DMS 273 (cell line): ENCODE data around the gene RNASE13.

Experiments used
- DNase-seq: peaks from one replicate; lab custom pipeline; 2025; ENCODE audit not compliant: unreplicated experiment; lab: John Stamatoyannopoulos, UW

The RNASE13 gene

DNA sequence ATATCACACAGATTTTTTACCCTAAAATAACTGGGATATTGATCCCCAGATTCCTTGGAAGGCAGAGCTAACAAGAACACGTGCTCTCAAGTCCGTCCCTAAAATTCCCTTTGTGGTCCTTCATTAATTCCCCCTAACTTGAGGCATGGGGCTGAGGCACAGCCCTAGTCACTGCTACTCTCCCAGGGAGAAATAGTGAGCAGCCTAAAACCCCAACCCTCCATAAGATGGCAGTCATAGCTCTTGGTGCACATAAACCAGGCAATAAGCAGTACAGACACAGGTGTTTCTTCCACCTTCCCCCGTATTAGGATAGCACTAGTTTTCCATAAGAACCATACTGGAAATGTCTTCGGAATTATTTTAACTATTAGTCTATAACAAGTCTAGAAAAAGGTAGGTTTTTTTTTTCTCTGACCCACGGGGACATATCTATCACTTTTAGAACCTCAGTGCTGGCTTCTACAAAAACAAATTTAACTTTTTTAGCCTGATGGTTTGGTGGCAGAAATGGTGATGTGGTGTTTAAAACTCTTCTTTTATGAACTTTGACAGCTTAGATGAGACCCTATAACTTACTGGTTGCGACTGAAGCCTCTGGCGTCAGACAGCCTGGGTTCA lies 32.4 kb upstream of the RNASE13 start:
- DNase-seq: peak; percentile 62

DNA sequence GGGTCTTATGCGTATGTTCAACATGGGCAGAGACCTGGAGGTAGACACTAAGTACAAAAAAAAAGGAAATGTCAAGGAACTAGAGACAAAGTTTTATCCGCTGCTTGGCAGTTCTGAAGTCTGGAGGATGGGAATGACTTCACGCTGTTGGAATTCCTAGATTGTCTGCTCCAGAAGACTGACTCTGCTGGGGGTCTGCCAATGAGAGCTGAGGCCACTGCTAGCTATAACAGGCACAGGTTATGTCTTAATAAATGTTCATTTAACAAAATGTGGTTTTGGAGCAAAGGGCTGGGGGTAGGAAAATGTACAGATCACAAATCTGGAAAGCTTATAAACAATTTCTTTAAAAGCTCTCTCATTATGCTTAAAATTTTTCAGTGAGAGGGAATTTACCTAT lies 28.9 kb upstream of the RNASE13 start:
- no peak for DNase-seq

DNA sequence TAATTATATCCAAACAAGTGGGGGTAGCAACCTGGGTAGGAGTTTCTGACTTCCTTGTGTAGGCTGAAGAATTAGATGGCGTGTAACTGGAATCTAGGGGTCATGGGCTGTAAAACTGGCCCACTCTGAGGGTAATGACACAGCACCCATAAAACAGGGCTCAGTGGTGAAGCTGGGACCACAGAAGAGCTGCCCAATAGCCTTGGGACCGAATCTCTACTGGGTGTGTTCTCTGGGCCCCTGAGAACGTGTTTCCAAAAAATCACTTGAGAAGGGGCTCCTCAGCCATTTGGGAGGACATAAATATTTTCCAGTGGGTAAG lies 26.7 kb upstream of the RNASE13 start:
- no peak for DNase-seq

DNA sequence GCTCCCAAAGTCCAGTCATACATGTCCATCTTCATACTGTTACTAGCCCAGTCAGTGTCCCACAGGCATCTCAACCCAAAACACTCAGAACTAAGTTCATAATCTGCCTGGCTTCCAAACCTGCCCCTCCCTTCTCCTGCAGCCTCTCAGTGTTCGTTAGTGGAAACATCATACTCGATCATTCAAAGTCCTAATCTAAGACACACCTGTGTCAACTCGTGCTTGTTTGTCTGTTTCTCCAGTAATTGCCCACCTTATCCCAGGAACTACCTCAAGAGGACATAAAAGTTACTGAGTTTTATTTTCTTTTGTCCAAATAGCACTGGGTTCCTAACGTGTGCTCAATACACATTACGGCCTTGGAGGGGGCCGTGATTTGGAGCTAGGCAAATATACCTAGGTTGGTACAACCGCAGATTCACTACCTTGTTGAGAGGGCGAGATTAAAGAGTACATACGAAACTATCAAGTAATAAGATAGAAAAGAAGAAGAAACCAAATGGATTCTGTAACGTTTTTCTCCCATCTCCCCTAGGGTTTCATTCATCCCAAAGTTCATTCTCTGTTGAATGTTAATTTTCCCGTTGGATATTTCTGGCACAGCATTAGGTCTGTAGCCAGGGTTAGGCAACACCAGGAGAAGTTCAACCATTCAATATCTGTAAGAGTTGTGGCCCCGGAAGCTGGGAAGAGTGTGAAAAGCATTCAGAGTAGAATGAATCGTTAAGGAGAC lies 26.2 kb upstream of the RNASE13 start:
- no peak for DNase-seq

DNA sequence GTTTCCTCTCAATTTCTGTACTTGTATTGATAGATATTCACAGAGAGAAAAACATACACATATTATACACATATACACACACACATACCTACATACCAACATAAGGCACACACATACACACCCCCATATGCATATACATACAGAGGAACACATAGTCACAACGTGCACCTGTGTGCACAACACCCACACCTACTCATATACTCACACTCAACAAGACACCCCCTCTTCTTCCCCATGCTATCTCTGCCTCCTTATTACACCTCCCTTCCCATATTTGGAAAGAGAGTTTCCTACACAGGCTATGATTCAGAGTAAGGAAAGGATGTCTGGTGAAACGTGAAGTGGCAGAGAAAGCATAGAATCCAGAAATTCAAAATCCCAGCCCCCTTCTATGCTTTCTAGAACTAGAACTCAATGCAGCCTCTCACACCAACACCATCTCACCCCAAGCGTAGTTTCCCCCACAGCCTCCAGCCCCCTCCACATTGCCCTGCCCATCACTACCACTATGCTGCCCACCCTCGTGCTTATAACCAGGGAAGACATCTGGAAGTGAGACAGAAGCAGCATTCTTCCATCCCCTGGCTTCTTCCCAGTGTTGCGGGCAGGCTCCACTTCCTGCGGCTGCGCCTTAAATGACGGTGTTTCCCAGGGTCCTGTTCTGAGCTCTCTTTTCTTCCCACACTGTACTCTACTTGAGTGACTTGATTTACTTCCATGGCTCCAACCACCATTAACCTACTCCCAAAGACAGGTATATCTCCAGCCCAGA lies 25.4 kb upstream of the RNASE13 start:
- DNase-seq: no peak

DNA sequence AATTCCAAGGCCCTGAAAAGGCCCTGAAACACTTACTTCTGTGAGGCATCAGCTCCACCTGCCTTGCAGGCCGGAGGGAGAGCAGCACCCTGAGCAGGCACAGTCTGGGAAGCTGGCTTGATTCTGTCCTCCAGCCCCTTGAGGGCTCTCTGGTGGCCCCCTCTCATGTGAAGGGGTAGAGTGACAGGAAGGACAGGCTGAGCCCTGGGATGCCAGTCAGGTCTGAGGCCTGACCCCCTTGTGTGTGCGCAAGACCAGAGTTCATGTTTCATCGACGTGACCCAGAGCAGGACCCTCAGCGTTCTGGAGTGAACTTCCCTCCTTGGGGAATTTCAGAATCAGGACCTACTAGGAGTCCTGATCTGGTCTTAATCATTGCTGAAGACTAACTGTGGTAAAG lies 24.3 kb upstream of the RNASE13 start:
- DNase-seq: no peak

DNA sequence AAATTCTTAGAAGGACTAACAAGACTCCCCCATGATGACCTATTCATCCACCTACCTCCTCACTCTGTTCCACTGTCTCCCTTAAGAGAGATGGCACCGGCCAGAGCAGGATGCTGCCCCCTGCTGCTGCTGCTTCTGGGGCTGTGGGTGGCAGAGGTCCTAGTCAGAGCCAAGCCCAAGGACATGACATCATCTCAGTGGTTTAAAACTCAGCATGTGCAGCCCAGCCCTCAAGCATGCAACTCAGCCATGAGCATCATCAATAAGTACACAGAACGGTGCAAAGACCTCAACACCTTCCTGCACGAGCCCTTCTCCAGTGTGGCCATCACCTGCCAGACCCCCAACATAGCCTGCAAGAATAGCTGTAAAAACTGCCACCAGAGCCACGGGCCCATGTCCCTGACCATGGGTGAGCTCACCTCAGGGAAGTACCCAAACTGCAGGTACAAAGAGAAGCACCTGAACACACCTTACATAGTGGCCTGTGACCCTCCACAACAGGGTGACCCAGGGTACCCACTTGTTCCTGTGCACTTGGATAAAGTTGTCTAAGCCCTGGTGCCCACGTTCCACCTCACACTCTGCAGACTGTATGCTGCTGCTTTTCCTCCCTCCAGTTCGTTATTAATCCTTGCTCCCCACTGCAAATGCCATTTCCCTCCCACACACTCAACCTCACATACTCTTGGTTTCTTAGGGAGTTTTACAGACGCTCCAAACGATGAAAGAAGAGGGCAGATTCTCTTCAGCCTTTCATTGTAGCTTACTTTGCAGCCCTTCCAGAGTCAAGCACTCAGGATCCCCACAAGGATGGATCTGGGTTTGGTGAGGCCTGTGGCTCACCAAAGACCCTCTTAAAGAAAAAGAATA lies 23.4 kb upstream of the RNASE13 start, which contains the start of gene RNASE8:
RNASE8 (plus strand) TSS at position 20 of the 873 bp plus-strand sequence; CDS start at position 91, 71 bp downstream.
- no peak for DNase-seq

DNA sequence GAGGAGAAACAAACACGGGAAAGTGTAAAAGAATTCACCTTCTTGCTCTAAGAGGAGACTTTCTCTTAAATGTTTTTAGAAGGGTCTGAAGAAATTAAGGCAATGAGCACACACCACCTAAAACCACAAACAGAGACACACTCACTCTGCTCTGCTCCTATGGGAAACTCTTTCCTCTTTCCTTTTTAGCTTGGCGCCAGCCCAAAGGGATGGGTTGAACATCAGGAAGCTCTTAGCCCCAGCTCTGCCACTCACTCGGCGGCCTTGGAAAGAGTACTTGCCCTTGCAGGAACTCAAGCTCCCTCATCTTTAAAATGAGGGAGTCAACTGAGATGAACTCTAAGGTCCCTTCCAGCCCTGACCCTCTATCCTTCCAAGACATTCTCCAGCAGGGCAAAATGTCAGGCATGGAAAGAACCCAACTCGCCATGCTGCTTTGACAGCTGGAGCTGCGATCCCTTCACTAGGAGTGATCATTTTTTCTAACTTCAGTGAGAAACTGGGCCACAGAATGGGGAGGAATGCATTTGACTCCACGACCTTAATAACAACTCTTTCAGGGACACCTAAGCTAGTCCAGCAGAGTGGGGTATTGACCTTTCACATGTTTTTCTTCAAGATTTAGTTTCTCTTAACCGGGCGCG lies 22.0 kb upstream of the RNASE13 start:
- DNase-seq: peak; percentile 8

DNA sequence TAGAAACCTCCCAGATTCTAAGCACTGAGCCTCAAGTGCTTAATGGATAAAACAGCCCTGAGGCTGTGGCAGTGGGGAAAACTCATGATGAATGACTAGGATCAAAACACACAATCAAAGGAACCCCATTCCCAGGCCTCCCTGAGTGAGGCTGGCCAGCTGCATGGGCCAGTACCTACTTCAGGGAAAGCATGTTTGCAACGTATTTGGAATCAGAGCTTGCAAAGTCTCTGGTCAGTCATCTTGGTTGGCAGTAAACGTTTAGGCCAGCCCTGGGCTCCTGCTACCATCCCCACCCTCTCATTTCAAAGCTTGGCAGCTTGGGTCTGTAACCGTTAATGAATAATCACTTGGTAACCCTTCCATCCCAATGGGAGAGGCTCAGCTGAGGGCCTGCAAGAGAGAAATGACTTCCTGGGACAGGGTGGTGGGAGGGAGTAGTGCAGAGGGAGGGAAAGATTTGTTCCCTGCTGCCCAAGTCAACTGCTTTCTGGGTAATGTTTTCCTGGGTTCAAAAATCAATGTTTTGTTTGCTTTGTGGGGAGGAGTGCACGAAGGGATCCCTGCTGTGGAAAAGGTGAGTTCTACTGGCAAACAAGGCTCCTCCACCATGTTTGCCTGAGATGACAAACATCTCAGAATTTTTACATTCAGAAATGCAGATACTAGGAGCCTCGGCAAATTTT lies 21.0 kb upstream of the RNASE13 start:
- DNase-seq: no peak

DNA sequence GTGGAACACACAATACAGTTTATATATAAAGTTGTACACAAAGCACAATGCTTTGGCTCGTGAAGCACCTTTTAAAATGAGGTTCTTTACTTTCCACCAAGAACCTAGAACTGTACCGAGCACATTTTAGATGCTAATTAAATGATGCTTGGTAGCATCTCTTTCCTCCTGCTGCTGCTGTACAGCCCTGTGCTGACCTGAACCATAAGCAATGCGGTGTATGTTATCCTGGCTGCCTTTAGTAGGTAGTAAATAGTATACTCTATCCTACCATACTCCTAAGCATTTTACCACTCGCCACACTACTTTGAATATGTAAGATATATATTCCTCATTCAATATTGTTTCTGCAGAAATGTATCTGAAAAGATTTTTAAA lies 20.1 kb upstream of the RNASE13 start:
- no peak for DNase-seq

DNA sequence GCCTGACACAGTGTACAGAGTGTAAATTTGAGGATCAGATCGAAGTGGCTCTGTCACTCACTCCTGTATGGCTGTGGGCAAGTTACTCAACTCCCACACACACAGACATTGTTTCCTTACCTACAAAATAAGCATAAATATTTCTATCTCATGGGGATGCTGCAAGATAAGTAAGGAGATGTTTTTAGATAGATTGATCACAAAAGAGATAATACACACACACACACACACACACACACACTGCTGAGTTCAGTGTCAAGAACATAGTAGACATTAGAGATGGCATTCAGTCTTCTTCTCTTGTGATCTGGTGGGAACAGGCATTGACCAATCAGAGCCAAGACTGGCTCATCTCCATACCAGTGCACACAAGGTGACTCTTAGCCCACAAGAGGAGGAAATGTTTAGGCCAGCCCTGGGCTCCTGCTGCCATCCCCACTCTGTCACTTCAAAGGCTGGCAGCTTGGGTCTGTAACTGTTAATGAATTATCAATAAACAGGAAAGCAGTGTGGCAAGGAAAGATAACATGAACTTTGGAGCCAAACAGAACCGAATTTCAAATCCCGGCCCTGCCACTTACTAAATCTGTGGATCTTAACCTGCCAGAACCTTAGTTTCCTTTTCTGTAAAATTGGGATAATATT lies 19.6 kb upstream of the RNASE13 start:
- peak; percentile 8 for DNase-seq

DNA sequence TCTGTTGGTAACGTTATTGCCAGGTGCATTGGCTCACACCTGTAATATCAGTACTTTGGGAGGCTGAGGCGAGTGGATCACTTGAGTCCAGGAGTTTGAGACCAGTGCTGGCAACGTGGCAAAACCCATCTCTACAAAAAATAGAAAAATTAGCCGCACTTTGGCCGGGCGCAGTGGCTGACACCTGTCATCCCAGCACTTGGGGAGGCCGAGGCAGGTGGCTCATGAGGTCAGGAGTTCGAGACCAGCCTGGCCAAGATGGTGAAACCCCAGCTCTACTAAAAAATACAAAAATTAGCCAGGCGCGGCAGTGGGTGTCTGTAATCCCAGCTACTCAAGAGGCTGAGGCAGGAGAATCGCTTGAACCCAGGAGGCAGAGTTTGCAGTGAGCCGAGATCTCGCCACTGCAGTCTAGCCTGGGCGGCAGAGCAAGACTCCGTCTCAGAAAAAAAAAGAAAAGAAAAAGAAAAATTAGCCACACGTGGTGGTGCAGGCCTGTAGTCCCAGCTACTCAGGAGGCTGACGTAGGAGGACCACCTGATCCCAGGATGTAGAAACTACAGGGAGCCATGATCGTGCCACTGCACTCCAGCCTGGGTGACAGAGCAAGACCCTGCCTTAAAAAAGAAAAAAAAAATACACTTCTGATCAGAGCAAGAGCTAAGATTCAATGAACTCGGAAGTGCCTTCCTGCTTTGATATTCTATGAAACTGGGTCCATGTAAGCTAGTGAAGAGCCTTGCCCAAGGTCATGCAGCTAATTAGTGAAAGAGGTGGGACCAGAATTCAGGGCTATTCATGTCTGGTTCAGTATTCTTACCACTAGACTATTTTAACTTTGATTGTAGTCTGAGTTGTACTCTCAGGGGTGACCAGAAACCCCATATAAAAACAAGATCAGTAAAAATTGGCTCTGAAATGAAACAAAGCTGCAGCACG lies 18.8 kb upstream of the RNASE13 start:
- DNase-seq: no peak

DNA sequence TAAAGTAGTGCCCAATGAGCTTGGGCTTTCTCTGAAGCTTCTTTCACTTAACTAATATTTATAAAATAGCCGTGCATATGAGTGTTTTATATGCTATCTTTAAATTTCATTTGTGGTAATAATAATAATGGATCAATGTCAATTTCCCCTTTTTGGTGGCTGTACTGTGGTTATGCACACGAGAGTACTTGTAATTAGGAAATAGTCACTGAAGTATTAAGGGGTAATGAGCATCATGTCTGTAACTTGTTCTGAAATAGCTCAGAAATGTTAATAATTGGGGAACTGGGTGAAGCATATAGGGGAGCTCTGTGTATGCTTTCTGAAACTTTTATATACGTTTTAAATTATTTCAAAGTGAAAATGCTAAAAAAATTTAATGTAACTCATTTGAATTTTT lies 16.0 kb upstream of the RNASE13 start:
- DNase-seq: no peak

DNA sequence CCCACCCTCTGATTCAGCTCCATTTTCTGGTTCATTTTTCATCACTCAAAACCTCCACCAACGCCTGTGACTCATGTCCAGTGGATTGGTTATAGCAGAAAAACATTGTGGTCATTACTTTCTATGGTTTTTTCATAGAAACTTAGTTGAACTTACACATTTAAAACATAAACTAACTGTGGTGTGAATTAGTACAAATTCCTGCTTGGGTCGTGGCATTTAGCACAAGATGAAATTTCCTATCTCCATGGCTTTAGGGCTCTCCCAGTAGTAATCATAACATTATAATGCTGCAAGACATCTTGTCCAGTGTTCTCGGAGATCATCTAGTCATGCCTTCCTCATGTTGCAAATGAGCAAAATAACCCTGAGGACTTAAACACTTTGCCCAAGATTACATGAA lies 14.7 kb upstream of the RNASE13 start:
- no peak for DNase-seq

DNA sequence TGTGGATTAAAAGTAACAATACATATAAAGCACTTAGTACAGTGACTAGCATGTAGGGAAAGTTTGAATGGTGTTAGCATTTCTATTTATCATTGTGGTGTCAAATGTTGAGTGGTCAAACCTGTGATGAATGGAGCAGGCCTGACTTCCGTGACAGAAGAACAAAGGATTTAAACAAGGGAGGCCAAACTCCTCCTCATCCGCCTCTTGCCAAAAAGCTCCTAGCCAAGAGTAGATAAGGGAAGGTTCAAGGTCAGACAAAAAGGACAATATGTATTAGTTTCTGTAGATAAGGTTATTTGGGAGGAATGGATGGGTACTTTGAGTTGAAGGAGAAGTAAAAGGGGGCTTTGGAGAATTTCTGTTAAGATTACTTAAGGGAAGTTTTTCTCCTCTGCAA lies 14.0 kb upstream of the RNASE13 start:
- DNase-seq: no peak

DNA sequence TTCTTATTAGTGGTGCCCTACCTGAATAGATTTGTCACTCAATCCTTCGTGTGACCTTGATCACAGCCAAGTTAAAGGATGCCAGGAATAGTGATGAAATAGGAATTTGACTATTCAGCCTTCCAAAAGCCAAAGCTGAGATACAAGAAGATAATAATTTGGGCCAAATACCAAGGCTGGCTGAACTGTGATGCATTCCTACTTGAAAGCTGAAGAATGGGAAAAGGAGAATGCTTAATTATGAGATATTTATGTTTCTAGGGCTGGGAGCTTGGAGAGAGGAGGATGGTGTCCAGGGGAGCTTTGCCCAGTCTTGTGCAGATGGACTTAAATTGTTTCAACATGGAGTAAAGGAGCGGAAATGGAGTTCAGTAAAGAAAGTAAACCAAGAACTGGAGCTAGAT lies 12.8 kb upstream of the RNASE13 start:
- DNase-seq: no peak

DNA sequence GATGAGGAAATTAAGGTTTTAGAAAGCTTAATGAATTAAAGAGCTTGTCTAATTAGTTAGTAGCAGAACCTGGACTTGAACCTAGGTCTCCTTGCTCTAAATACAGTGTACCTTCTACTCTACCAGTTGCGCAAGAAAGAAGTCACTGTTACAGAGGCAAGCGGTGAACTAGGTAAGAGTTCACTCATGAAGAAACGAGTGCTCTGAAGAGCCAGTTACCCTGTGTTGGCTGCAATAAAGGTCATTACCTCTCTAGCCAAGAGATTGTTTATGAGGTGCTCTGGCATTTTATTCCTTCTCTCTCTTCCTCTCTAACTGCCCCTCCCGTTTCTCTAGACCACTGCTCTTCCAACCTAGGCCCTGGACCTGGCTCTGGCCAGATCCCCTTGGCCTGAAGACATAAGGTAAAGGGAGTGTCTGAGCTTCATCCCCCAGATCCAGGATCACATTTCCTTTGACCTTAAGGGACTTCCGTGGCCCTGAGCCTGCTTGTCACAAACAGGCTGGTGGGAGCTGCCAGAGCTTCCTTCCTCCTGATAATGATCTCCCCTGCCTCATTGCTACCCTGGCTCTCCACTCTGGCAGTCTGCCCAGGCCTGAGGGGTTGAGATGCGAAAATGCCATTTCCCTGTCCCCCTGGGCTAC lies 9.5 kb upstream of the RNASE13 start:
- peak; percentile 37 for DNase-seq

DNA sequence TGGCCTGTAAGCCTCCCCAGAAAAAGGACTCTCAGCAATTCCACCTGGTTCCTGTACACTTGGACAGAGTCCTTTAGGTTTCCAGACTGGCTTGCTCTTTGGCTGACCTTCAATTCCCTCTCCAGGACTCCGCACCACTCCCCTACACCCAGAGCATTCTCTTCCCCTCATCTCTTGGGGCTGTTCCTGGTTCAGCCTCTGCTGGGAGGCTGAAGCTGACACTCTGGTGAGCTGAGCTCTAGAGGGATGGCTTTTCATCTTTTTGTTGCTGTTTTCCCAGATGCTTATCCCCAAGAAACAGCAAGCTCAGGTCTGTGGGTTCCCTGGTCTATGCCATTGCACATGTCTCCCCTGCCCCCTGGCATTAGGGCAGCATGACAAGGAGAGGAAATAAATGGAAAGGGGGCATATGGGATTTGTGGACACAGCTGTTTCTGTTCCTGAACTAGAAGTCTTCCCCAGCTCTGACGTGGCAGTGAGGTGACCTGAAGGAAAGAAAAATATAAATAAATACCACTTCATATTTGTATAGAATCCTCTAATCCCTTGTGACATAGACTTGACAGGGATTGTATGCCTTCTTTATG lies 8.9 kb upstream of the RNASE13 start:
- peak; percentile 36 for DNase-seq
